IMR-90 (cell line): ENCODE results near the gene HVCN1. TPM values are rescaled to one million over a fixed set of nuclear protein-coding genes. Genes with fewer than 3 reads are reported as not detected.
"Not testable (repeated sequence)": the region's sequence is repeated elsewhere in the genome, so short reads cannot be mapped to it uniquely, and the experiment has no call there.

ENCODE experiments used
- ATAC-seq: fragments of 200-7000 bp; cut with Tn5 transposase; 2 replicates; pipeline ENCODE4 v1.9.1; 2020; ENCODE audit warnings: low read depth, mild to moderate bottlenecking, moderate library complexity
- BruUV-seq: library from RNA; stranded (reverse); fragments of 400-500 nt; replicated peaks from 2 replicates; lab custom pipeline; 2021; lab: Mats Ljungman, UMichigan
- CTCF ChIA-PET: fragments of 300-600 bp; formaldehyde crosslinking; extraction: SDS; loops from one replicate; lab custom pipeline; 2021; ENCODE audit warnings: antibody characterized with exemption; lab: Yijun Ruan, JAX
- POLR2A ChIA-PET: fragments of 300-600 bp; sonication (Branson Sonifier 250); formaldehyde crosslinking; loops from one replicate; lab custom pipeline; 2022; ENCODE audit warnings: antibody characterized with exemption; ENCODE audit not compliant: unreplicated experiment; lab: Charles Lee
- DNase-seq: peaks from one replicate; pipeline ENCODE4 v3.0.0; 2013
- H2AFZ ChIP-seq: replicated peaks from 2 replicates; pipeline ENCODE3; 2013; ENCODE audit warnings: low read length, mild to moderate bottlenecking; ENCODE audit not compliant: poor library complexity
- H2AK5ac ChIP-seq: 2 replicates; pipeline ENCODE4 v1.6.1; 2013; ENCODE audit warnings: low read depth, low read length, inconsistent platforms
- H2AK9ac ChIP-seq: replicated peaks from 2 replicates; pipeline ENCODE3; 2013; ENCODE audit warnings: mild to moderate bottlenecking, low read depth, low read length, moderate library complexity; ENCODE audit not compliant: poor library complexity
- H2BK120ac ChIP-seq: 2 replicates; pipeline ENCODE4 v1.6.1; 2013; ENCODE audit warnings: low read depth, low read length, inconsistent platforms
- H2BK15ac ChIP-seq: 3 replicates; pipeline ENCODE4 v1.6.1; 2013; ENCODE audit warnings: low read depth, low read length, inconsistent platforms
- H2BK20ac ChIP-seq: 2 replicates; pipeline ENCODE4 v1.6.1; 2013; ENCODE audit warnings: low read depth, mild to moderate bottlenecking, inconsistent platforms, low read length, moderate library complexity
- H2BK5ac ChIP-seq: 2 replicates; pipeline ENCODE4 v1.6.1; 2013; ENCODE audit warnings: mild to moderate bottlenecking, low read depth, low read length, inconsistent platforms; ENCODE audit not compliant: poor library complexity, severe bottlenecking
- H3K14ac ChIP-seq: replicated peaks from 2 replicates; pipeline ENCODE4 v1.6.1; 2013; ENCODE audit warnings: low read depth, low read length, inconsistent platforms
- H3K18ac ChIP-seq: 2 replicates; pipeline ENCODE4 v1.6.1; 2013; ENCODE audit warnings: low read depth, low read length, control low read depth
- H3K23ac ChIP-seq: 2 replicates; pipeline ENCODE4 v1.6.1; 2013; ENCODE audit warnings: low read depth, low read length, inconsistent platforms
- H3K27ac ChIP-seq: 2 replicates; pipeline ENCODE4 v1.5.1; 2013; ENCODE audit warnings: mild to moderate bottlenecking, control low read depth, low read length; ENCODE audit not compliant: insufficient read depth
- H3K27me3 ChIP-seq: 2 replicates; pipeline ENCODE4 v1.6.1; 2013; ENCODE audit warnings: low read length; ENCODE audit not compliant: control insufficient read depth, insufficient read depth
- H3K36me3 ChIP-seq: 2 replicates; pipeline ENCODE4 v1.6.1; 2013; ENCODE audit warnings: low read length, mixed read lengths; ENCODE audit not compliant: control insufficient read depth, insufficient read depth
- H3K4ac ChIP-seq: 2 replicates; pipeline ENCODE4 v1.6.1; 2013; ENCODE audit warnings: low read depth, low read length, inconsistent platforms
- H3K4me1 ChIP-seq: 2 replicates; pipeline ENCODE4 v1.6.1; 2013; ENCODE audit warnings: low read length, mixed read lengths; ENCODE audit not compliant: control insufficient read depth, insufficient read depth
- H3K4me2 ChIP-seq: 2 replicates; pipeline ENCODE4 v1.6.1; 2013; ENCODE audit warnings: low read depth, mild to moderate bottlenecking, control low read depth, low read length, moderate library complexity
- H3K4me3 ChIP-seq: 2 replicates; pipeline ENCODE4 v1.5.1; 2013; ENCODE audit warnings: low read depth, mild to moderate bottlenecking, control low read depth, low read length, moderate library complexity; ENCODE audit not compliant: insufficient read depth
- H3K56ac ChIP-seq: 2 replicates; pipeline ENCODE4 v1.6.1; 2013; ENCODE audit warnings: low read length, inconsistent platforms; ENCODE audit not compliant: insufficient read depth; ENCODE audit errors: extremely low read depth
- H3K79me1 ChIP-seq, 2 experiments: 2 replicates each; pipeline ENCODE4 v1.6.1; 2013; ENCODE audit warnings: low read length in 2 of 2, inconsistent platforms in 1 of 2, low read depth in 1 of 2
- H3K9ac ChIP-seq: 2 replicates; pipeline ENCODE4 v1.6.1; 2013; ENCODE audit warnings: low read depth, low read length, control low read depth
- H3K9me1 ChIP-seq: 2 replicates; pipeline ENCODE4 v1.6.1; 2013; ENCODE audit warnings: low read length, inconsistent platforms; ENCODE audit not compliant: insufficient read depth
- H3K9me3 ChIP-seq: 2 replicates; pipeline ENCODE4 v1.6.1; 2013; ENCODE audit warnings: low read length; ENCODE audit not compliant: control insufficient read depth, insufficient read depth
- H4K20me1 ChIP-seq: 2 replicates; pipeline ENCODE4 v1.6.1; 2013; ENCODE audit warnings: low read length, inconsistent platforms; ENCODE audit not compliant: insufficient read depth
- H4K5ac ChIP-seq: 2 replicates; pipeline ENCODE4 v1.6.1; 2013; ENCODE audit warnings: mild to moderate bottlenecking, low read depth, low read length, control low read depth
- H4K8ac ChIP-seq, 2 experiments: 2 replicates each; pipeline ENCODE4 v1.6.1; 2013; ENCODE audit warnings: low read depth in 2 of 2, low read length in 2 of 2, control low read depth in 1 of 2, inconsistent platforms in 1 of 2
- H4K91ac ChIP-seq: 2 replicates; pipeline ENCODE4 v1.6.1; 2013; ENCODE audit warnings: low read depth, low read length, inconsistent platforms; ENCODE audit not compliant: insufficient read depth
- ELK1 ChIP-seq: fragments of 150-350 bp; IDR thresholded peaks from 2 replicates; pipeline ENCODE4 v1.6.1; 2016; ENCODE audit warnings: low read depth, mild to moderate bottlenecking, low read length, moderate library complexity, borderline replicate concordance
- FOS ChIP-seq: fragments of 150-350 bp; IDR thresholded peaks from 2 replicates; pipeline ENCODE4 v1.6.1; 2016; ENCODE audit warnings: low read depth, low read length
- MAFK ChIP-seq: IDR thresholded peaks from 2 replicates; pipeline ENCODE4 v1.6.1; 2012; ENCODE audit warnings: low read depth, low read length, improper control_type of control experiment
- MAZ ChIP-seq: IDR thresholded peaks from 2 replicates; pipeline ENCODE4 v1.6.1; 2012; ENCODE audit warnings: low read depth, mild to moderate bottlenecking, low read length, improper control_type of control experiment, moderate library complexity, borderline replicate concordance
- WGBS, 2 experiments: methylation state at CpG; one replicate each; pipeline versions ENCODE4 v1.1.5 to v1.1.7; 2013; ENCODE audit warnings: missing lambda C conversion rate in 2 of 2; ENCODE audit not compliant: insufficient read length in 1 of 2; ENCODE audit errors: extremely low coverage in 2 of 2; 5-methylcytosine and 5-hydroxymethylcytosine counted together
- dilution Hi-C: fragments of 300-500 bp; cut with HindIII; formaldehyde crosslinking; loops from one replicate; pipeline ENCODE4 v1.14.3; 2018; ENCODE audit warnings: low sequenced_read_pairs; ENCODE audit not compliant: unreplicated experiment
- in situ Hi-C: fragments of 300-500 bp; cut with MboI; formaldehyde crosslinking; loops from 3 replicates; pipeline ENCODE4 v1.14.3; 2019; ENCODE audit warnings: low sequenced_read_pairs, inconsistent platforms, mixed read lengths
- intact Hi-C: fragments of 100-400 bp; cut with micrococcal nuclease; formaldehyde crosslinking; loops from 2 replicates; pipeline ENCODE4 v1.10.0; 2022
- polyA plus RNA-seq, 3 experiments: library from polyadenylated mRNA; depleted of rRNA; stranded (reverse); fragments of >200 nt; gene quantifications; 2 replicates each; pipeline ENCODE4 v1.2.3, GENCODE V29; 2012; ENCODE audit warnings: low replicate concordance in 1 of 3
- total RNA-seq: library from RNA; depleted of rRNA; stranded (reverse); fragments of >200 nt; gene quantifications from 2 replicates; pipeline ENCODE4 v1.2.3, GENCODE V29; 2012

Gene HVCN1
- total and polyA plus RNA-seq, 2 of the 4 experiments (the other 2 are of a cell fraction), result 1.9 to 2.0 TPM

GRCh38 chr12:110725267-110725666 lies 36.4 kb upstream of the HVCN1 start:
- TF ChIP-seq MAZ (no peak), MAFK (no peak), FOS (no peak), ELK1 (no peak)
- BruUV-seq, result no TSS peak
- Histone ChIP-seq H3K56ac (no peak overlapping the region), H3K36me3 (peaks cover 46% of the 10 kb centered on the region), H3K27me3 (no peaks in the 10 kb centered on the region), H2BK120ac (no peak overlapping the region), H3K23ac (no peak overlapping the region), H3K79me1 (peaks cover 30 to 37% of the 10 kb centered on the region in 2 experiments), H4K91ac (no peak overlapping the region), H3K4me2 (no peak overlapping the region), H2AK9ac (no peak overlapping the region), H3K9me3 (no peaks in the 10 kb centered on the region), H2BK20ac (no peak overlapping the region), H3K4me3 (no peak overlapping the region), H2AFZ (no peak overlapping the region), H2AK5ac (no peak overlapping the region), H3K18ac (no peak overlapping the region), H4K20me1 (peaks cover 27% of the 10 kb centered on the region), H3K14ac (no peak overlapping the region), H3K9me1 (peaks cover 4% of the 10 kb centered on the region), H2BK15ac (no peak overlapping the region), H2BK5ac (no peak overlapping the region), H3K27ac (no peak overlapping the region), H4K5ac (no peak overlapping the region), H3K4me1 (no peaks in the 10 kb centered on the region), H3K4ac (no peak overlapping the region), H3K9ac (no peak overlapping the region), H4K8ac (no peak overlapping the region; a peak in 1 of 4 replicates)
- DNase-seq (no peak), ATAC-seq (no peak)
- in situ Hi-C loops (no loop called here), dilution Hi-C loops (no loop called here), intact Hi-C loops (loop anchor here (10.0 kb wide), 1 partner anchor 270 kb away; the partner anchor contains the start of gene ARPC3)
- 93% methylated on average over 3 of the region's 4 CpGs; no CpG with 5 or more reads in 1 of the 2 experiments for WGBS, 2 experiments
- ChIA-PET CTCF (no interaction called here), POLR2A (no interaction called here)

GRCh38 chr12:110722892-110723291 lies 34.0 kb upstream of the HVCN1 start:
- H3K27me3 ChIP-seq, H3K9me3 ChIP-seq, H2AK9ac ChIP-seq, H3K56ac ChIP-seq, H3K4me3 ChIP-seq, H3K23ac ChIP-seq, H4K5ac ChIP-seq, H2BK5ac ChIP-seq, H3K4me1 ChIP-seq, in situ Hi-C loops, H3K9ac ChIP-seq, ATAC-seq, dilution Hi-C loops, H3K14ac ChIP-seq, CTCF ChIA-PET, POLR2A ChIA-PET, H2BK20ac ChIP-seq, H3K9me1 ChIP-seq, H2BK15ac ChIP-seq, BruUV-seq, H2BK120ac ChIP-seq, H3K27ac ChIP-seq, H3K4me2 ChIP-seq, H4K8ac ChIP-seq, H3K18ac ChIP-seq, H4K91ac ChIP-seq, H3K4ac ChIP-seq, DNase-seq, H2AK5ac ChIP-seq, H2AFZ ChIP-seq: not testable (repeated sequence)
- WGBS, 2 experiments, result no CpG with 5 or more reads among the region's 3 CpGs
- Histone ChIP-seq H3K79me1 (peaks cover 26 to 29% of the 10 kb centered on the region in 2 experiments), H3K36me3 (peaks cover 48% of the 10 kb centered on the region), H4K20me1 (peaks cover 28% of the 10 kb centered on the region)
- intact Hi-C loops, result loop anchor here (10.0 kb wide), 1 partner anchor 268 kb away; the partner anchor contains the start of gene ARPC3
